Measurements from ENCODE around the gene MRPS6. TPM values are rescaled to one million over a fixed set of nuclear protein-coding genes. Genes with fewer than 3 reads are reported as not detected.

The MRPS6 gene
- total RNA-seq, 1 experiment from 2014 or later, result 55.1 TPM

DNA sequence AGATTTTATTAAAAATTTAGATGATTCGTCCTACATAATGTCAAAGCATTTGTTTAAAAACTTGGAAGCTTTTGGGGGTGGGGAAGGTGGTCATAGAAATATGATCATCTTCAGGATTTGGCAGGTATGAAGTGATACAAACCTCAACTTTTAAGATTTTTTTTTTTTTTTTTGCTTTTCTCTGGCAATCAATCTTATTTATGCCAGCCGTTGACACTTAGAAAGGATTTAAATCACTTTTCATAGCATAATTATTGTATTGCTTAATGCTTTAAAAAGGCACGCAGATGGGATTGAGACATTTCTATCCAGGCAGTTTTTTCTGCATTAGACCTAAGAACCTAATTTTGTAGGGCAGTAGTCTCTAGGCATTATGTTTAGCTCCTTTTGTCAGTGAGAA, 19.7 kb downstream of the MRPS6 start:
- ChIA-PET POLR2A (no interaction called here), RAD21 (ENCODE audit: low non-redundant PET in 1 of 2, low total read pairs in 2 of 2, uncharacterized antibody in 2 of 2, unreplicated experiment in 2 of 2) (no interaction called here), CTCF (interaction anchor here (1.3 kb wide), 1 partner anchor 169 kb away, joined by 5 read pairs; no protein-coding TSS in a partner anchor)
- TF ChIP-seq FOSL1 (IDR thresholded peaks at IDR 0.05; ENCODE audit: low read depth) (no peak), TCF7L2 (IDR thresholded peaks at IDR 0.05; ENCODE audit: borderline replicate concordance, extremely low read depth, insufficient read depth, insufficient read length) (no peak), RAD21 (IDR thresholded peaks at IDR 0.05; ENCODE audit: low read depth) (no peak), YY1 (IDR thresholded peaks at IDR 0.05; ENCODE audit: extremely low read depth, insufficient replicate concordance, low read depth, low read length) (no peak), EZH2phosphoT487 (IDR thresholded peaks at IDR 0.05; ENCODE audit: borderline replicate concordance) (no peak), POLR2AphosphoS5 (IDR thresholded peaks at IDR 0.05; ENCODE audit: low read depth, low read length) (no peak), ZNF274 (IDR thresholded peaks at IDR 0.05; ENCODE audit: low read depth, low read length) (no peak), SP1 (IDR thresholded peaks at IDR 0.05; ENCODE audit: low read depth) (no peak), EGR1 (IDR thresholded peaks at IDR 0.05; ENCODE audit: low read depth) (no peak), CBX3 (IDR thresholded peaks at IDR 0.05; ENCODE audit: low read depth) (no peak), SRF (IDR thresholded peaks at IDR 0.05; ENCODE audit: low read depth) (no peak), POLR2A (IDR thresholded peaks at IDR 0.05; ENCODE audit: borderline replicate concordance, extremely low read depth, insufficient read depth, insufficient read length) (no peak), JUND (IDR thresholded peaks at IDR 0.05) (no peak), ELF1 (IDR thresholded peaks at IDR 0.05; ENCODE audit: borderline replicate concordance, low read depth) (no peak)
- TF ChIP-seq, protein P1, sequence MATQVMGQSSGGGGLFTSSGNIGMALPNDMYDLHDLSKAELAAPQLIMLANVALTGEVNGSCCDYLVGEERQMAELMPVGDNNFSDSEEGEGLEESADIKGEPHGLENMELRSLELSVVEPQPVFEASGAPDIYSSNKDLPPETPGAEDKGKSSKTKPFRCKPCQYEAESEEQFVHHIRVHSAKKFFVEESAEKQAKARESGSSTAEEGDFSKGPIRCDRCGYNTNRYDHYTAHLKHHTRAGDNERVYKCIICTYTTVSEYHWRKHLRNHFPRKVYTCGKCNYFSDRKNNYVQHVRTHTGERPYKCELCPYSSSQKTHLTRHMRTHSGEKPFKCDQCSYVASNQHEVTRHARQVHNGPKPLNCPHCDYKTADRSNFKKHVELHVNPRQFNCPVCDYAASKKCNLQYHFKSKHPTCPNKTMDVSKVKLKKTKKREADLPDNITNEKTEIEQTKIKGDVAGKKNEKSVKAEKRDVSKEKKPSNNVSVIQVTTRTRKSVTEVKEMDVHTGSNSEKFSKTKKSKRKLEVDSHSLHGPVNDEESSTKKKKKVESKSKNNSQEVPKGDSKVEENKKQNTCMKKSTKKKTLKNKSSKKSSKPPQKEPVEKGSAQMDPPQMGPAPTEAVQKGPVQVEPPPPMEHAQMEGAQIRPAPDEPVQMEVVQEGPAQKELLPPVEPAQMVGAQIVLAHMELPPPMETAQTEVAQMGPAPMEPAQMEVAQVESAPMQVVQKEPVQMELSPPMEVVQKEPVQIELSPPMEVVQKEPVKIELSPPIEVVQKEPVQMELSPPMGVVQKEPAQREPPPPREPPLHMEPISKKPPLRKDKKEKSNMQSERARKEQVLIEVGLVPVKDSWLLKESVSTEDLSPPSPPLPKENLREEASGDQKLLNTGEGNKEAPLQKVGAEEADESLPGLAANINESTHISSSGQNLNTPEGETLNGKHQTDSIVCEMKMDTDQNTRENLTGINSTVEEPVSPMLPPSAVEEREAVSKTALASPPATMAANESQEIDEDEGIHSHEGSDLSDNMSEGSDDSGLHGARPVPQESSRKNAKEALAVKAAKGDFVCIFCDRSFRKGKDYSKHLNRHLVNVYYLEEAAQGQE (IDR thresholded peaks at IDR 0.05; ENCODE audit: low read depth), result no peak
- H3K9me2 ChIP-seq (ENCODE audit: insufficient read depth), result no peaks in the 10 kb centered on the region
- no peaks in the 10 kb centered on the region for H3K27me3 ChIP-seq (ENCODE audit: insufficient read depth, low read length)
- ATAC-seq (no peak), DNase-seq (ENCODE audit: low read depth, low spot score) (no peak)
- H3K27ac ChIP-seq (ENCODE audit: low read depth, low read length), result no peak overlapping the region
- peaks cover 14% of the 10 kb centered on the region; the same call in 1 of the 2 replicates for H4K20me1 ChIP-seq (ENCODE audit: insufficient read depth)
- intact Hi-C loops (cut with micrococcal nuclease), result no loop called here
- H3K4me2 ChIP-seq (ENCODE audit: low read length), result no peak overlapping the region
- H2AFZ ChIP-seq (ENCODE audit: low read depth, low read length, poor library complexity, severe bottlenecking), result no peak overlapping the region
- no peak overlapping the region for H3K4me3 ChIP-seq (replicated peaks in 1 of 2; ENCODE audit: low read depth in 1 of 2, low read length in 2 of 2)
- H3K79me2 ChIP-seq (ENCODE audit: insufficient read depth, low read length), result peaks cover 97% of the 10 kb centered on the region
- H3K36me3 ChIP-seq (ENCODE audit: control insufficient read depth in 1 of 2, insufficient read depth in 2 of 2, low read length in 2 of 2), result peaks cover 0 to 3% of the 10 kb centered on the region in 2 experiments; a peak in 1 of 4 replicates
- H3K4me1 ChIP-seq (ENCODE audit: control insufficient read depth in 1 of 2, insufficient read depth in 2 of 2, low read length in 2 of 2), result no peaks in the 10 kb centered on the region
- no peaks in the 10 kb centered on the region for H3K9me3 ChIP-seq (ENCODE audit: control insufficient read depth in 1 of 2, insufficient read depth in 1 of 2, low read depth in 1 of 2, low read length in 2 of 2)
- no TSS peak for BruUV-seq (replicated peaks)
- no peak overlapping the region for H3K9ac ChIP-seq (ENCODE audit: low read length)
